Tongue (tissue), 2 donors: ENCODE data around the gene SLC4A3. TPM values are rescaled to one million over a fixed set of nuclear protein-coding genes. Genes with fewer than 3 reads are reported as not detected.

ENCODE experiments used
- DNase-seq: peaks from one replicate; pipeline ENCODE4 v3.0.0-alpha.2; 2015
- total RNA-seq: library from RNA; depleted of rRNA; stranded (reverse); fragments of >200 nt; gene quantifications from one replicate; pipeline ENCODE4 v1.2.3, GENCODE V29; 2014

The SLC4A3 gene
- total RNA-seq, 1 donor from 2014 or later, result 1.5 TPM

DNA sequence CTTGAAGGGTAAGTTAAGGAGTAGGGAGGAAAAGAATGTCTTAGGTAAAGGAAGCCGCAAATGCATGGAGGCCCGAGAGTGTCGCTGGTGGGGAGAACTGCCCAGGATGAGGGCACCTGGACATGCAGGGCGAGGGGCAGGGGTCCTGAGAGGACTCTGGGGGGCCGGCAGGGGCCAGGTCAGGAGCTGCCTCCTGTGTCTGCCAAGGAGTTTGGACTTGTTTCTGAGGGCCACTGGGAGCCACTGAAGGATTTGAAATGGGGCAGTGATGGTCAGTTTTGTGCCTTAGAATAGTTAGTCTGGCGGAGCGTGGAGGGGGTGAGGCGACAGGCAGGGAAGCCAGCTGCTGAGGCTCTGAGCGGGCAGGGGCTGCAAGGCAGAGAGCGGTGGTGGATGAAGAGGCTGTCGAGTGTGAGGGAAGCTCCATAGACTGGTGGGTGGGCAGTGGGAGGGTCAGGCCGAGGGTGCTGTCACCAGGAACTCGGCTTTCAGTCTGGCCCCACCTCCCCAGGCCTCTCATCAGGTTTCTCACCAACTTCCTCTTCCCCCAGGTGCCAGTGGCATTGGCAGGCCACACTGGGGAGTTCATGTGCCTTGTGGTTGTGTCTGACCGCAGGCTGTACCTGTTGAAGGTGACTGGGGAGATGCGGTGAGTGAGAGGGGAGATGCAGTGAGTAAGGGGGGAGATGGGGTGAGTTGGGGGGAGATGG lies 14.7 kb upstream of the SLC4A3 start:
- DNase-seq, result no peak

DNA sequence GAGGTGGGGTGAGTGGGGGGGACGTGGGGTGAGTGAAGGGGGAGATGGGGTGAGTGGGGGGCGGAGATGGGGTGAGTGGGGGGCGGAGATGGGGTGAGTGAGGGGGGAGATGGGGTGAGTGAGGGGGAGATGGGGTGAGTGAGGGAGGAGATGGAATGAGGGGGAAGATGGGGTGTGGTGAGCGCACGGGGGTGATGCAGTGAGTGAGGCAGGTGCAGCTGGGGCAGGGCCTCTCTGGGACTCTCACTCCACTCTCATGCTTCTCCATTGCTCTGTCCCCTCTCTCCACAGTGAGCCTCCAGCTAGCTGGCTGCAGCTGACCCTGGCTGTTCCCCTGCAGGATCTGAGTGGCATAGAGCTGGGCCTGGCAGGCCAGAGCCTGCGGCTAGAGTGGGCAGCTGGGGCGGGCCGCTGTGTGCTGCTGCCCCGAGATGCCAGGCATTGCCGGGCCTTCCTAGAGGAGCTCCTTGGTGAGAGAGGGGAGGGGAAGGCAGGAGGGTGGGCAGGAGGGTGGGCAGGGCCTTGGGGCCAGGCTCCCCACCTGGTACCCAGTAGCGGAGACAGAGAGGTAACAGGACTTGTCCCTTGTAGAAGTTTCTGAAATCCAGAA lies 13.9 kb upstream of the SLC4A3 start:
- no peak for DNase-seq

DNA sequence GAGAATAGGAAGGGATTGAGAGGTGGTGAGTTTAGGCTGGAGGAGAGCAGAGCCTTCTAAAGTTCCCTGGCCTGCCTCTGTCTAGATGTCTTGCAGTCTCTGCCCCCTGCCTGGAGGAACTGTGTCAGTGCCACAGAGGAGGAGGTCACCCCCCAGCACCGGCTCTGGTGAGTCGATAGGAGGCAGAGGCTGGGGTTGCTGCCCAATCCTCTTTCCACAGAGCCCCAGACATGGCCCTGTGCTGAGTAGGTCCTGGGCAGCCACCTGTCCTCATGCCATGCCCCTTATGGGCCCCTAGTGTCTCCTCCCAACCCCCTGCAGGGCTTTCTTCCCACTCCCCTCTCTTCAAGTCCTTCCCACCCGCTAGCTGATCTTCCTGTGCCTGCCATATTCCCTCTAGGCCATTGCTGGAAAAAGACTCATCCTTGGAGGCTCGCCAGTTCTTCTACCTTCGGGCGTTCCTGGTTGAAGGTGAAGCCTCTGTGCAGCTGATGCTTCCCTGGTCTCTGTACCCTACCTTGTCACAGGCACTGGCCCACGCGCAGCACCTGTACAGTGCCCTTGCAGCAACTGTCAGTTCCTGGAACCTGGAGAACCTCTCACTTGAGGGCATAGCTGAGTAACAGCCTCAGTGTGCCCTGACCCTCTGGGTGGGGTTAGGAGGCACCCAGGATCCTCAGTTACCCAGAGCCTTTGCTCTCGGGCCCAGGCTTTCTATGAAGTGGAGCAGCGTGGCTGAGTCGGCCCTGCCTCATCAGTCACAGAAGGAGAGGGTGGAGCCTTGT lies 13.2 kb upstream of the SLC4A3 start:
- no peak for DNase-seq

DNA sequence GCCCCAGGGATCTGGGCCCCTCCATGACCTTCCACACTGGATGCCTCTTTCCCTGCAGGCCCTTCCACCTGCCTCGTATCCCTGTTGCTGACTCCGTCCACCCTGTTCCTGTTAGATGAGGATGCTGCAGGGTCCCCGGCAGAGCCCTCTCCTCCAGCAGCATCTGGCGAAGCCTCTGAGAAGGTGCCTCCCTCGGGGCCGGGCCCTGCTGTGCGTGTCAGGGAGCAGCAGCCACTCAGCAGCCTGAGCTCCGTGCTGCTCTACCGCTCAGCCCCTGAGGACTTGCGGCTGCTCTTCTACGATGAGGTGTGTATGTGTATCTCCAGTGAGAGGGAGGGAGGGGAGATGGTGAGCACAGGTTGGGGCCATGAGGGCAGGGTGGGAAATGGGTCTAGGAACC lies 12.4 kb upstream of the SLC4A3 start:
- no peak for DNase-seq

DNA sequence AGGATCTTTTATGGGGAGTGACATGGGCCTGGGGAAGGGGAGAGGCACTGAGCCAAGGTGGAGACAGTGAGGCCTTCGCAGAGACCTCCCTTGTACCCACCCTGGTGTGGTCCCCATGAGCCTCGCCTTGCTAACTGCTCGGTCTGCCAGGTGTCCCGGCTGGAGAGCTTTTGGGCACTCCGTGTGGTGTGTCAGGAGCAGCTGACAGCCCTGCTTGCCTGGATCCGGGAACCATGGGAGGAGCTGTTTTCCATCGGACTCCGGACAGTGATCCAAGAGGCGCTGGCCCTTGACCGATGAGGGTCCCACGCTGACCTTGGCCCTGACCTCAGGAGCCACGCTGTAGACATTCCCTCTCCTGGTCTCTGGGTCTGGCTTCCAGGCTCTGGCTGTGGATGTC lies 11.5 kb upstream of the SLC4A3 start:
- DNase-seq, result no peak

DNA sequence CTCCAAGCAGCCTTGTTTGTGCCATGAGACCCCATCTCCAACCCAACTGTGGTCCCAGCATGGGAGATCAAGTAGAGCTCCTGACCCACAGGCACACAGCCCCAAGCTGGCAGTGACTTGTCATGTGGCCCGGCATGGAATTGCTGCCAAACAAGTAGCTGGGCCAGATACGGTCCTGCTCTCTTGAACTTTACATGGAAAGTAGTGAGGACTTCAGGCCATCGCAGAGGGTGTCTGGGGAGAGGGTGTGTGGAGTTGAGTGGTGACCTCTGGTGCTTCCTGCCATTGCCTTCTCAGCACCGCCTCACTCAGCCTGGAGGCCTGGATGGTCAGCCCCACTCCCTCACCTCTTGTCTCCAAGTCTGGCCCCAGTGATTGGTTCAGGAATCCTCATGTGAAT lies 10.9 kb upstream of the SLC4A3 start:
- no peak for DNase-seq

DNA sequence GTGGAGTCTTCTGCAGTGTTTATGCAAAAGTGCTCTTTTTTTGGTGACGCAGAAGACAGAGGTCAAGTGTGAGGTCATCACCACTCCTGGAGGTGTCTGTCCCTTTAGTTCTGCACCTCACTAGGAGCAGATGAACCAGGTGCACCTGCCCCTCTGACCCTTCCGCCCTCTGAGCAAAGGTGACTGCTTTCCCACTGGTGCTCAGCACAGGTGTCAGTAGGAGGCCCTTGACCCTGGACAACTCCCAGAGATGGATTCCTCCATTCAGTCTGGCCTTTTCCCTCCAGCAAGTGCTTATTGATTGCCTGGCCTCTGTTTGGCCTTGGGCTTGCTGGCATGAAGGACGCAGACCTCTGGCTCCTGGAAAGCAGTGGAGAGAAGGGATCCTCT lies 8.7 kb upstream of the SLC4A3 start:
- DNase-seq, result no peak

DNA sequence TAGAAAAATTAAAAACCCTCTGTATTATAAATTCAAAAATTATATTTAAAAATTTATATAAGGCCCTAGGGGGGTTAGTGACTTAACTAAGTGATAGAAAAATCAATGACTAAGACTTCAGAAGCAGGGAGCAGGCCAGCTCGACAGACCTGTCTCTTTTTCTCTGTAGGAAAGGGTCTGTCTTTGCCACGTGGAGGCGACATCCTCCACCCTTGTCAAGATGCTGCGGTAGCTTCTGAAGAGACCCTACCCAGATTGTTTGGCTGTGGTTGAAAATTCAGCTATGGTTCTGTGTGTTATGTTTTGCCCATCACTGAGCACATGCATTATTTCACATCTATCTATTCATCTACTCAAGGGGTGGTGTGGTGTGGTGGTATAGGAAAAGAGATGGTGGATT lies 8.2 kb upstream of the SLC4A3 start:
- DNase-seq, result no peak

DNA sequence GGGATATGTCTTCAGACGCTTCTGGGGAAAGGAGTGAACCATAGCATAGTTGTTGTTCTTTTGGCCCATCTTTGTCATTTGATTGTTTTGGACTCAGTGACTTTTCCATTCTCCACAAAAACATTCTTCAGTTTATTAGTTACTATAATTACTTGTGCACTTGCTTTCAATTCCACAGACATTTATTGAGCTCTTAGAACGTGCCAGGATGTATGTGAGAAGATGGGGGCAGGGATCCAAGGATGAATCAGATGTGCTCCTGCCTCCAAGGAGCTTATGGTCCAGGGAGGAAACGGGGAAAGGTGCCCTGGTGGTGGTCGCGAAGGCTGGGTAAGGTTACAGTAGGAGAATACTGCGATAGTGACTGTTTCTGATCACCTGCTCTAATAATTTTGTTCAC lies 6.9 kb upstream of the SLC4A3 start:
- DNase-seq, result no peak

DNA sequence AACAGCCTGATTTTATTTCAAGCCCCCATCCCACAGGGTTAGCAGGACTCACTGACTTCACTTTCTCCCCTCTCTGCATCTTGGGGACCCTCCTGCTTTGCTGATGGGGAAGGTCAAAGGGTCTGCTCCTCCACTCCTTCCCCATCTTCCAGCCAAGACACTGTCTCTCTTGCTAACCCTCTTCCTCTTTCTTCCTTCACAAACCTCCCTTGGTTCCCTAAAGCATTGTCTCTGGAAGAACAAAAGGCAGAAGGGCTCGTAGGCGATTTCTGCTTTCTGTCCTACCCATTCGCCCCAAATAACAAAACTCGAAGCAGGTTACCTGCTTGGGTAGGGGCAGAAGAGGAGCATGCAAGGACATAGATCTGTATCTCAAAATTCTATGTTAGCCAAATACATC lies 5.5 kb upstream of the SLC4A3 start:
- no peak for DNase-seq

DNA sequence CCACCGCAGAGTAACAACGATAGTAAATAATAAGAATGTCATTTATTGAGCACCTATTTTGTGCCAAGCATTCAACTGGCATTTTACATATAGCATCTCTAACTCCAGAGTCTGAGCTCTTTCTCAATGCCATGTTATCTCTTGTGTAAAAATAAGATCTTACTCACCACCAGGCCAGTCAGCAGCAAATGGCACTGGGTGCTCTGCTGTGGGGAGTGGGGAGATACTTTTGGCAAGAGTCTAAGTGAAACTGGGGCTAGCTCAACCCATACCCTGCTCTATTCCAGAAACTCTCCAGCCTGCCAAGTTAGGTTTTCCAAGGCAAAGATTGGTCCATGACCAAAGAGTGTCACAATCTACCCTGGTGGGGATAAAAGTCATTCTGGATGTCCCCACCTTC lies 5.0 kb upstream of the SLC4A3 start:
- no peak for DNase-seq

DNA sequence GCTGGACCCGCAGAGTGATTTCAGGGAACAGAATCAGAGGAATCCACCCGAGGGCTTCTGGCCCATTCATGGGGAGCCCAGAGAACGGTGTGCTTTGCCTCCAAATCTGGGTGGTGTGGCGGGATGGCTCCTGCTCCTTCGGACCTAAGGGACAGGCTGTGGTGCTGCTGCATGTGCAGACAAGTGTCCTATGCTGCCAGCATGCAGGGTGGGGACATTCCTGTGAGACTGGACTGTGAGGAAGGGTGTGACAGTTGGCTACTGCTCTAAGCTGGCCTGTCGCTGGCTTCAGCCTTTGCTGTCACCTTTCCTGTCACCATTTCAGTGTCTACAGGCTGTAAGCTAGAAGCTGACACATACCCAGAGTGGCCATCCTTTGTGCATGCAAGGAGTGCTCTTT lies 2.9 kb upstream of the SLC4A3 start:
- no peak for DNase-seq

DNA sequence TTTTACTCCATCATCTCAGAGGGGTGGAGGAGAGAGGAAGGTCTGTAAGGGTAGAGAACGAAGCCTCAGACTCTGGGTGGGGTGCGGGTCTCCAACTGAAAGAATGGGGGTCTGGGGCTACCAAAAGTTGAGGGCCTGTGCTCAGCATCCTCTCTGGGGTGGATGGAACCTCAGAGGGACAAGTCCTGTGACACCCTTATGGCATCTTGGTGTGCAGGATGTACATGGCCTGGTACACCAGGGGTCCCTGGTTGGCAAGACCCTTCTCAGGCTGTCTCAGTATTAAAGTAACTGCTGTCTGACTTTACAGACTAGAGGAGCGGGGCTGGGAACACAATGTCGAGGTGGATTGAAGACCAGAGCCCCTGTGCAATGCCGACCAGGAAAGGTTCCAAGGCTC lies 2.3 kb upstream of the SLC4A3 start:
- no peak for DNase-seq

DNA sequence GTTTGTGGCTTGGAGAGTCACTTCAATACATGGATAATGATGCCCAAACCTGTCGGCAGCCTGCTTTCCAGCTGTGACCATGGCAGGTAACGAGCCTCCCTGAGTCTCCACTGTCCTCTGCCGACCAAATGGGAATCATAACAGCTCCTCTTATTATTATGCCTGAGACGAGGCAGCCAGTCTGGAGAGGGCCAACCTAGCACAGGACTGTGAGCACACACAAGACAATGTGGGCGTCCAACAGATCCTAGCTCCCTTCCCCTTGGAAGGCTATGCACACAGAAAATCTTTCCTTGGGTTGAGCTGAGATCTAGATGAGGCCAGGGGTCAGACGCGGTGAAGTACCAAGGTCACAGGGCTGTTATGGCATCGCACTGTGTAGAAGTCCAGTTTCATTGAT lies 890 bp upstream of the SLC4A3 start:
- DNase-seq, result no peak

DNA sequence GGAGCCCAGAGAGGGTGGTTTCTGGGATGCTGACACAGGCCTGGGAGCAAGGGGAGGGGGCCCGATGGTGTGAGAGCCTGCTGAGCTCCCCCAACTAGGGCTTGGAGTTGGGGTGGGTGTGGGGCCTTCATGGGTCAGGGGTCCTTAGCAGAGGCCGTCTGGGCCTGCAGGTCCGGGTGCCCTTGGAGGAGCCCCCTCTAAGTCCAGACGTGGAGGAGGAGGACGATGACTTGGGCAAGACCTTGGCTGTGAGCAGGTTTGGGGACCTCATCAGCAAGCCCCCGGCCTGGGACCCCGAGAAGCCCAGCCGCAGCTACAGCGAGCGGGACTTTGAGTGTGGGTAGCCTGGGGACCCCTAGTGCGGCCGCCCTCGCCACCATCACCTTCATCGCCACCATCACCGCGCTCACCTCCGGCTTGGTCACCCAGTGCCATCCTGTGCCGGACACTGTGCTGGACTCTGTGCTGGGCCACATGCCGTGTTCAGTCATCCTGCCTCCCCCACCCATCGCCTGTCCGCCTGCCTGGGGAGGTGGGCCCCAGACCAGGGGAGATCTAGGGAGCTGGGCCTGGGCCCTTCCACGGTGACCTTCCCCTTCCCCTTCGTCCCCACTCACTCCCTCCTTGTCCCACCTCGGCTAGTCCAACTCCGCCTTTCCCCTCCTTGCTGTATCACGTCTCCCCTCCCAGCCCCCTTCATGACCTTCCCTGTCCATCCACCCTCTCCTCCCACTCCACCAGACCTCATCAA lies 980 bp downstream of the SLC4A3 start:
- no peak for DNase-seq

DNA sequence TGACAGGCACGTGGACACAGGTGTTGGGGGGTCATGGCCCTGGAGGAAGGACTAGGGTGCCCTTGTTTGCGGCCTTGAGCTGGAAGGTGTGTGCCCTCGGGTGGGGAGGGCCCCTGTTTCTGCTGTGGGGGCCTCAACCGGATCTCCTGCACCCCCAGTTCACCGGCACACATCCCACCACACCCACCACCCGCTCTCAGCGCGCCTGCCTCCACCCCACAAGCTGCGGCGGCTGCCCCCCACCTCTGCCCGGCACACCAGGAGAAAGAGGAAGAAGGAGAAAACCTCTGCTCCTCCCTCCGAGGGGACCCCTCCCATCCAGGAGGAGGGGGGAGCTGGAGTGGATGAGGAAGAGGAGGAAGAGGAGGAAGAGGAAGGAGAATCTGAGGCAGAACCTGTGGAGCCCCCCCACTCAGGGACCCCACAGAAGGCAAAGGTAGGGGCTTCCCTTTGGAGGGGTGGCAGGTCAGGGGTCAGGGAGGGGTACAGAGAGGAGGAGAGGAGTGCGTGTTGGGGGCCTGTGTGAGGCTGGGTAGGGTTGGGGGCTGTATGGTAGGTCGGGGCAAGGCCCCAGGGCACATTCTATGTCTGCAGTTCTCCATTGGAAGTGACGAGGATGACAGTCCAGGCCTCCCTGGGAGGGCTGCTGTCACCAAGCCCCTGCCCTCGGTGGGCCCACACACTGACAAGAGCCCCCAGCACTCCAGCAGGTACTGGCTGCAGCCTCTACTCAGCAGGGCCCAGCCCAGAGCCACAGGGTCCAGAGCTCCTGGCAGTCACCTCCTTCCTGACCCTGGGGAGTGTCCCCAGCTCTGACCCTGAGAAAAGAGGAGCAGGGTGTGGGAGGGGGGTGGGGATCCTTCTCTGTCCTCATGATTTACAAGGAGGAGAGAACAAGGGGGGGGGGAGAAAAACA lies 1.8 kb downstream of the SLC4A3 start:
- DNase-seq, result no peak

DNA sequence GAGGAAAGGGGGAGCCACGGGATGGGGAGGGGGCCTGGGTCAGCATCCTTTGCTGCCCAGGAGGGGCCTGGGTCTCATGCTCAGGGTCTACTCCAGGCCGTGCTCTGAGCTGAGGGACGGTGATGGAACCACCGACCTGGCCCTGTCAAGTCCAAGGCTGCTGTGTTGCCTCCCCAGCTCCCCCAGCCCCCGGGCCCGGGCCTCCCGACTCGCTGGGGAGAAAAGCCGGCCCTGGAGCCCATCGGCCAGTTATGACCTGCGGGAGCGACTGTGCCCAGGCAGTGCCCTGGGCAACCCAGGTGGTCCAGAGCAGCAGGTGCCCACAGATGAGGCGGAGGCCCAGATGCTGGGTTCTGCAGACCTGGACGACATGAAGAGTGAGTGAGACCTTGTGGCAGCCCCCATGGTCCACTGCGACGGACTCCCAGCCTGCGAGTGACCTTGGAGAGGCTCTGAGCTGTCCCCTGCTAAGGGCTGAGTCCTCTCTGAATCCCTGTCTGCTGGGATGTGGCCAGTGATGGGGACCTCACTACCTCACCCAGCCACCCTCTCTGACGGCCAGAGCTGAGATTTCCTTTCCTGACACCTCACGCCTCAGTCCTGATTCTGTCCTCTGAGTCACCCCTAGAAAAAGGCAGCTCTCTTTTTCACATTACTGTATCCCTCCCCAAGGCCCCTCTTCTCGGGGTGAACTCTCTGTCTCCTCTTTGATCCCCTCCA lies 2.7 kb downstream of the SLC4A3 start:
- no peak for DNase-seq

DNA sequence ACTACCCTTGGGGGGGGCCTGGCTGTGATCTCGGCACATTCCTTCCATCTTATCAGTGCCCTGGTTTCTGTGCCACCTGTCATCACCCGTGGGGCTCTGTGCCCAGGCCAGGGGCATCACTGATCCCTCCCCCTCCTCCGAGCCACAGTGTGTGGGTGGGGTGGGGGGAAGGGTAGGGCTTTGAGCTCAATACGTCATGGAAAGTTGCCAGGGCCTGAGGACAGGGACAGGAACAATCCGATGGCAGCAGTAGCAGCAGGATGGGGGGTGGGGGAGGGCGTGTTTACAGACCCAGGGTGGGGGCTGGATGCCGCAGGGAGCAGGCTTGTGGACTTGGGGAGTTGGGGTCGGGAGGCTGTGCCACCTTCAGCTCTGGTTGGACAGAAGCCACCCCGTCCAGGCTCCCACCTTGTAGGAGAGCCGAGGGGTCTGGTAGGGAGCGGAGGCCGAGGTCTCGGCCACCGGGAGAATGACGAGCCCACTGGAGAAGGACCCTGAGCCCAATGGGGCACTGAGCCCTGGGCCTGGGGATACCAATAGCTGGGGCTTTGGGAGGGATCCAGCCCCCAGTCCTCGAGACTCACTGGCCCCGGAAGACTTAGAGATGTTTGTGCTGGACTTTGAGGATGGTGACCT lies 3.5 kb downstream of the SLC4A3 start:
- DNase-seq, result peak; percentile 44

DNA sequence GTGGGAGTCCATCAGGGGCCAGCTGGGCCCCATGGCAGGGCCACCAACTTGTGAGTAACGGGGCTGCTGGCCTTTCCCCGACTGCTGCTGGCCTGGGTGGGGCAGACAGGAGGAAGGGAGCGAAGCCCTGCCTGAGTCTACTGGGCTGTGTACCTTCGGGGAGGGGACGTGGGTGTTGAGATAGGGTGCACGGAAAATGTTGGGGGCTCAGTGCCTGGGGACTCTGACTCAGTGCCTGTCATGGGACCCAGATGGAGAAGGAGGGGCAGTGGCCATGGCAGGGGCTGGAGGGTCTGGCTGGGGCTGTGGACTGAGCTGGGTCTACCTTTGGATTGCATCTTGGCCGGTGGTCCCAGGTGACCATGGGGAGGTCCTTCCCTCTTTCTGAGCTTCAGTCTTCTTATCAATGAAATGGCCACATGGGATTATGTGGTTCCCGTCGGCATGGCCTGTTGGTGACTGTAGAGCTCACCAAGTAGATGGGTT lies 4.0 kb downstream of the SLC4A3 start:
- no peak for DNase-seq
